A549 (cell line): ENCODE measurements around the gene SULF2. TPM values are rescaled to one million over a fixed set of nuclear protein-coding genes. Genes with fewer than 3 reads are reported as not detected.

Source experiments
- ATAC-seq, 2 experiments: fragments of 200-7000 bp in 1 of 2; fragments of >200 bp in 1 of 2; cut with Nextera tagmentation in 1 of 2; cut with Tn5 transposase in 1 of 2; 3 replicates each; pipeline versions ENCODE4 v1.8.0 to v1.9.1; 2018 to 2020; ENCODE audit warnings: mild to moderate bottlenecking in 1 of 2, moderate library complexity in 1 of 2
- CTCF ChIA-PET: fragments of 300-600 bp; sonication (Branson Sonifier 250); formaldehyde crosslinking; extraction: SDS; loops from one replicate; lab custom pipeline; 2021; ENCODE audit warnings: antibody characterized with exemption, inconsistent platforms; lab: Yijun Ruan, JAX
- POLR2A ChIA-PET: fragments of 350-600 bp; formaldehyde crosslinking; extraction: SDS; loops from one replicate; lab custom pipeline; 2021; ENCODE audit warnings: antibody characterized with exemption, inconsistent platforms; lab: Yijun Ruan, JAX
- DNase-seq, 2 experiments: peaks; one replicate each; pipeline versions ENCODE4 v3.0.0 to v3.0.0-alpha.2; 2011 to 2016; ENCODE audit warnings: low read depth in 1 of 2, low spot score in 1 of 2
- FAIRE-seq: peaks from 2 replicates; lab custom pipeline; 2011; peaks lifted over from hg19 to GRCh38; lab: Jason Lieb, UNC
- H3K27ac ChIP-seq, 2 experiments: fragments of >200 bp; sonication (Bioruptor Twin); formaldehyde crosslinking; 3 replicates each; pipeline ENCODE4 v1.5.1; 2016 to 2017
- H3K4me1 ChIP-seq: fragments of >200 bp; sonication (Bioruptor Twin); formaldehyde crosslinking; 3 replicates; pipeline ENCODE4 v1.6.1; 2016
- H3K4me2 ChIP-seq: fragments of >200 bp; sonication (Bioruptor Twin); formaldehyde crosslinking; 3 replicates; pipeline ENCODE4 v1.6.1; 2016
- H3K4me3 ChIP-seq: fragments of >200 bp; sonication (Bioruptor Twin); formaldehyde crosslinking; 3 replicates; pipeline ENCODE4 v1.5.1; 2016
- H3K9me3 ChIP-seq: fragments of >200 bp; sonication (Bioruptor Twin); formaldehyde crosslinking; 3 replicates; pipeline ENCODE4 v1.6.1; 2016
- ATOH8 ChIP-seq: fragments of 250-450 bp; sonication (Bioruptor Pico); IDR thresholded peaks from 2 replicates; pipeline ENCODE4 v1.5.0; 2020; ENCODE audit warnings: low read depth, mild to moderate bottlenecking, moderate library complexity
- CBX2 ChIP-seq: fragments of 200-600 bp; sonication (generic); IDR thresholded peaks from 2 replicates; pipeline ENCODE4 v1.6.1; 2016; ENCODE audit warnings: low read depth, mild to moderate bottlenecking, borderline replicate concordance
- CEBPB ChIP-seq, 2 experiments: fragments of >200 bp in 1 of 2; sonication (Bioruptor Twin) in 1 of 2; formaldehyde crosslinking in 1 of 2; IDR thresholded peaks; 2 replicates each; pipeline ENCODE4 v1.6.1; 2012 to 2016
- CHD2 ChIP-seq: fragments of 150-350 bp; IDR thresholded peaks from 2 replicates; pipeline ENCODE4 v1.6.1; 2014; ENCODE audit warnings: low read length; ENCODE audit not compliant: partially characterized antibody
- CHD4 ChIP-seq: fragments of 200-600 bp; sonication (generic); IDR thresholded peaks from 2 replicates; pipeline ENCODE4 v1.6.1; 2016; ENCODE audit warnings: antibody characterized with exemption, mild to moderate bottlenecking, borderline replicate concordance
- EHF ChIP-seq: fragments of 250-450 bp; sonication (Bioruptor Pico); IDR thresholded peaks from 2 replicates; pipeline ENCODE4 v1.5.0; 2020; ENCODE audit warnings: mild to moderate bottlenecking
- FOSB ChIP-seq: fragments of 250-450 bp; sonication (Bioruptor Pico); IDR thresholded peaks from 2 replicates; pipeline ENCODE4 v1.5.0; 2020; ENCODE audit warnings: mild to moderate bottlenecking, moderate library complexity
- GATA3 ChIP-seq: IDR thresholded peaks from 2 replicates; pipeline ENCODE4 v1.6.1; 2012; ENCODE audit warnings: borderline replicate concordance
- HOXA7 ChIP-seq: fragments of 250-450 bp; sonication (Bioruptor Pico); IDR thresholded peaks from 2 replicates; pipeline ENCODE4 v1.5.0; 2020; ENCODE audit warnings: mild to moderate bottlenecking, moderate library complexity
- HOXB13 ChIP-seq: fragments of 250-450 bp; sonication (Bioruptor Pico); IDR thresholded peaks from 2 replicates; pipeline ENCODE4 v1.5.0; 2020; ENCODE audit warnings: low read depth, mild to moderate bottlenecking, moderate library complexity
- HOXB5 ChIP-seq: fragments of 250-450 bp; sonication (Bioruptor Pico); IDR thresholded peaks from 2 replicates; pipeline ENCODE4 v1.5.0; 2020; ENCODE audit warnings: mild to moderate bottlenecking, moderate library complexity
- JUN ChIP-seq, 2 experiments: fragments of >200 bp; sonication (Bioruptor Twin); formaldehyde crosslinking; IDR thresholded peaks; 2 replicates in 1 of 2; 3 replicates in 1 of 2; pipeline ENCODE4 v1.6.1; 2016 to 2017
- KDM1A ChIP-seq: fragments of 200-600 bp; sonication (generic); IDR thresholded peaks from 2 replicates; pipeline ENCODE4 v1.6.1; 2016; ENCODE audit warnings: low read depth, mild to moderate bottlenecking
- KDM5A ChIP-seq: fragments of 200-600 bp; sonication (generic); IDR thresholded peaks from 2 replicates; pipeline ENCODE4 v1.6.1; 2016; ENCODE audit warnings: antibody characterized with exemption, mild to moderate bottlenecking
- MAZ ChIP-seq: fragments of 150-350 bp; IDR thresholded peaks from 2 replicates; pipeline ENCODE4 v1.6.1; 2014; ENCODE audit warnings: antibody characterized with exemption, low read depth, low read length, borderline replicate concordance
- MYC ChIP-seq: IDR thresholded peaks from 2 replicates; pipeline ENCODE4 v1.6.1; 2012; ENCODE audit warnings: mild to moderate bottlenecking, inconsistent platforms, low read length, improper control_type of control experiment, borderline replicate concordance
- NPAS2 ChIP-seq: fragments of 250-450 bp; sonication (Bioruptor Pico); IDR thresholded peaks from 2 replicates; pipeline ENCODE4 v1.8.0; 2022; ENCODE audit warnings: mild to moderate bottlenecking, moderate library complexity, borderline replicate concordance
- NR3C1 ChIP-seq: fragments of >200 bp; sonication (Bioruptor Twin); formaldehyde crosslinking; IDR thresholded peaks from 3 replicates; pipeline ENCODE4 v1.6.1; 2017
- PHF8 ChIP-seq: fragments of 200-600 bp; sonication (generic); IDR thresholded peaks from 2 replicates; pipeline ENCODE4 v1.6.1; 2016; ENCODE audit warnings: low read depth, mild to moderate bottlenecking, antibody characterized with exemption, moderate library complexity, borderline replicate concordance
- POLR2A ChIP-seq: IDR thresholded peaks from 2 replicates; pipeline ENCODE4 v1.6.1; 2012; ENCODE audit warnings: mild to moderate bottlenecking, low read length
- POLR2AphosphoS2 ChIP-seq: conservative IDR thresholded peaks from 2 replicates; pipeline ENCODE4 v1.6.1; 2012; ENCODE audit warnings: low read length, improper control_type of control experiment, inconsistent platforms
- RAD21 ChIP-seq, 2 experiments: fragments of >200 bp in 1 of 2; sonication (Bioruptor Twin) in 1 of 2; formaldehyde crosslinking in 1 of 2; IDR thresholded peaks in 1 of 2; conservative IDR thresholded peaks in 1 of 2; 2 replicates in 1 of 2; 3 replicates in 1 of 2; pipeline ENCODE4 v1.6.1; 2012 to 2018; ENCODE audit warnings: inconsistent platforms in 1 of 2
- RFX5 ChIP-seq: fragments of 450-650 bp; IDR thresholded peaks from 2 replicates; pipeline ENCODE4 v1.7.1; 2014; ENCODE audit warnings: antibody characterized with exemption, mild to moderate bottlenecking, moderate library complexity
- RNF2 ChIP-seq: fragments of 200-600 bp; sonication (generic); IDR thresholded peaks from 2 replicates; pipeline ENCODE4 v1.6.1; 2016; ENCODE audit warnings: low read depth, mild to moderate bottlenecking, antibody characterized with exemption, moderate library complexity, borderline replicate concordance
- ZFP36 ChIP-seq: fragments of 450-650 bp; IDR thresholded peaks from 2 replicates; pipeline ENCODE4 v1.6.1; 2014; ENCODE audit warnings: borderline replicate concordance; ENCODE audit not compliant: partially characterized antibody
- WGBS: methylation state at CpG from one replicate; pipeline ENCODE4 v1.1.6; 2017; ENCODE audit errors: missing lambda C conversion rate; 5-methylcytosine and 5-hydroxymethylcytosine counted together
- polyA plus RNA-seq, 4 experiments: library from polyadenylated mRNA; depleted of rRNA in 3 of 4; stranded (reverse); fragments of >200 nt; fragmentation: RNase III in 1 of 4; extraction: RNeasy Plus Mini Kit Qiagen cat#74134 plus additional on column Dnase treatment in 1 of 4; gene quantifications; 2 replicates in 3 of 4; 3 replicates in 1 of 4; pipeline ENCODE4 v1.2.3, GENCODE V29; 2011 to 2017
- TF ChIP-seq, protein P1 (sequence below): fragments of 450-650 bp; IDR thresholded peaks from 2 replicates; pipeline ENCODE4 v1.6.1; 2014; ENCODE audit warnings: antibody characterized with exemption
- TF ChIP-seq, protein P2 (sequence below): IDR thresholded peaks from 2 replicates; pipeline ENCODE4 v1.6.1; 2012
- TF ChIP-seq, protein P3 (sequence below): IDR thresholded peaks from 2 replicates; pipeline ENCODE4 v1.6.1; 2012; ENCODE audit warnings: low read depth, borderline replicate concordance
- TF ChIP-seq, protein P4 (sequence below): fragments of >200 bp; sonication (Bioruptor Twin); formaldehyde crosslinking; IDR thresholded peaks from 2 replicates; pipeline ENCODE4 v1.6.1; 2016

Gene SULF2
- polyA plus RNA-seq, 2 of the 4 experiments (the other 2 are of a cell fraction) = 5.8 to 16.8 TPM

DNA sequence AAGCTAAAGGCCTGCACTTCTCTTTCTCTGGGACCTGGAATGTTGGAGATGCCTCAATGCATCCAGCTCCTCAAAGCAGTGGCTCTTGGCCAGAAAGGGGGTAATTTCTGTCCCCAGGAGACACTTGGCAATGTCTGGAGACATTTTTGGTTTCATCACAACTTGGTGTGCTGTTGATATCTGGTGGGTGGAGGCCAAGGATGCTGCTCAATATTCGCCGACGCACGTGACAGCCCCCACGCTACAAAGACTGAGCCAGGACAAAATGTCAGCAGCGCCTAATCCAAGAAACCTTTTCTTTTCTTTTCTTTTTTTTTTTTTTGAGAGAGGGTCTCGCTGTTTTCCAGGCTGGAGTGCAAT lies 79.8 kb downstream of the SULF2 start:
- 0 out of 3 replicates have a peak, but pooled peaks cover 6% of the 10 kb centered on the region for H3K4me1 ChIP-seq
- H3K4me3 ChIP-seq = no peak overlapping the region
- H3K9me3 ChIP-seq = no peaks in the 10 kb centered on the region
- TF ChIP-seq FOSB (no peak), EHF (CRISPR knock-in tag) (no peak), HOXB13 (CRISPR knock-in tag) (no peak), ZFP36 (no peak), CBX2 (no peak), RAD21 (conservative IDR thresholded peaks at IDR 0.05 in 1 of 2, IDR thresholded peaks at IDR 0.05 in 1 of 2) (no peak), MYC (no peak), PHF8 (no peak), HOXA7 (CRISPR knock-in tag) (no peak), POLR2A (no peak), RFX5 (no peak), CHD2 (no peak), KDM1A (no peak), CEBPB (IDR thresholded peaks at IDR 0.05) (no peak), JUN (IDR thresholded peaks at IDR 0.05) (no peak), KDM5A (no peak), POLR2AphosphoS2 (no peak)
- TF ChIP-seq, protein P1, sequence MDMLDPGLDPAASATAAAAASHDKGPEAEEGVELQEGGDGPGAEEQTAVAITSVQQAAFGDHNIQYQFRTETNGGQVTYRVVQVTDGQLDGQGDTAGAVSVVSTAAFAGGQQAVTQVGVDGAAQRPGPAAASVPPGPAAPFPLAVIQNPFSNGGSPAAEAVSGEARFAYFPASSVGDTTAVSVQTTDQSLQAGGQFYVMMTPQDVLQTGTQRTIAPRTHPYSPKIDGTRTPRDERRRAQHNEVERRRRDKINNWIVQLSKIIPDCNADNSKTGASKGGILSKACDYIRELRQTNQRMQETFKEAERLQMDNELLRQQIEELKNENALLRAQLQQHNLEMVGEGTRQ = no peak
- TF ChIP-seq, protein P2, sequence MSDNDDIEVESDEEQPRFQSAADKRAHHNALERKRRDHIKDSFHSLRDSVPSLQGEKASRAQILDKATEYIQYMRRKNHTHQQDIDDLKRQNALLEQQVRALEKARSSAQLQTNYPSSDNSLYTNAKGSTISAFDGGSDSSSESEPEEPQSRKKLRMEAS = no peak
- TF ChIP-seq, protein P3, sequence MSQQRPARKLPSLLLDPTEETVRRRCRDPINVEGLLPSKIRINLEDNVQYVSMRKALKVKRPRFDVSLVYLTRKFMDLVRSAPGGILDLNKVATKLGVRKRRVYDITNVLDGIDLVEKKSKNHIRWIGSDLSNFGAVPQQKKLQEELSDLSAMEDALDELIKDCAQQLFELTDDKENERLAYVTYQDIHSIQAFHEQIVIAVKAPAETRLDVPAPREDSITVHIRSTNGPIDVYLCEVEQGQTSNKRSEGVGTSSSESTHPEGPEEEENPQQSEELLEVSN = no peak
- no peak overlapping the region for H3K27ac ChIP-seq
- no peak for ATAC-seq
- CTCF ChIA-PET = interaction anchor here (0.7 to 1.7 kb wide), 3 partner anchors 20 to 679 kb away, joined by 3 to 9 read pairs (median 4); no protein-coding TSS in a partner anchor
- H3K4me2 ChIP-seq = no peak overlapping the region
- no peak for FAIRE-seq
- 91% methylated on average over 7 of the region's 7 CpGs for WGBS
- DNase-seq = no peak
- POLR2A ChIA-PET = no interaction called here

DNA sequence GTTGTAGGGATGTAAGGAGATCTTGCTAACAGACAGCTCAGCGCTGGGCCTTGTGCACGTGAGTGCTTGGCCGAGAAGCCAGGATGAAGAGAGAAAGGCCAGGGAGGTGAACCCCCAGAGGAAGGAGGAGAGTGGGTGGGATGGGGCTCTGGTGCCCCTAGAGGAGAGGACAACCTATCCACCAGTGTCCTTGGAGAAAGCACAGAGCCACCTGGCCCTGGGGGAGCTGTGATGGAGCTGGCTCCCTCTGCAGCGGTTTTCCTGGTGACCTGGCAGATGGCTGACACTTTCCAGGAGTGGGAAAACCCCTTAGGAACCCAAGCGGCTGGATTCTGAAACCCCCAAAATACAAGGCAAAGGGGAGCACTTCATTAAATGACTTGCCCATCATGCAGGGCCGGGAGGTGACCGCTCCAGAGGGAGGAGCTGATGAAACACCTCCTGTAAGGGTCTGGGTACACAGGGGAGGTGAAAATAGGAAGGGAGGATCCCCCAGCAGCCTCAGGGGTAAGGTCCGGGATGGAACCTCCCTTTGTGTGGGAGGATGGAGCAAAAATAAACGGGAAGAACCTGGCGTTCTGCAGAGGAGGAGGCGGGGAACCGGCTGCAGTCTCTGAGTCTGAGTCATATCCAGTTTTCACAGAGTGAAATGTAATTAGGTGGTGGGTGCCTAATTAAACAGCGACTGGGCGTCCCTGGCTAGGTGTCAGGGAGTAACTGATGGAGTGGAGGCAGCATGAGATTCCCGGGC lies 80.4 kb downstream of the SULF2 start:
- no peak for FAIRE-seq

More for the DNA sequence above, 80.4 kb downstream of the SULF2 start:
- peak; percentile 37 to 56; a peak in 2 of 6 replicates for ATAC-seq
- DNase-seq = no peak
- no peak for TF ChIP-seq NR3C1
- no peak for TF ChIP-seq CBX2
- TF ChIP-seq JUN (IDR thresholded peaks at IDR 0.05) = no peak
- TF ChIP-seq NPAS2 (CRISPR knock-in tag) = no peak
- no peak for TF ChIP-seq PHF8
- TF ChIP-seq, protein P2 = no peak
- TF ChIP-seq MAZ = no peak
- TF ChIP-seq CHD4 = no peak
- no peak for TF ChIP-seq ATOH8 (CRISPR knock-in tag)
- no peak for TF ChIP-seq RNF2
- no peak for TF ChIP-seq HOXB5 (CRISPR knock-in tag)
- TF ChIP-seq KDM5A = no peak
- no peak for TF ChIP-seq GATA3
- TF ChIP-seq, protein P4, sequence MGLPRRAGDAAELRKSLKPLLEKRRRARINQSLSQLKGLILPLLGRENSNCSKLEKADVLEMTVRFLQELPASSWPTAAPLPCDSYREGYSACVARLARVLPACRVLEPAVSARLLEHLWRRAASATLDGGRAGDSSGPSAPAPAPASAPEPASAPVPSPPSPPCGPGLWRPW = no peak
- WGBS = 41% methylated on average over 15 of the region's 15 CpGs
- ChIA-PET CTCF (interaction anchor here (1.0 to 1.7 kb wide), 3 partner anchors 20 to 103 kb away, joined by 3 to 9 read pairs (median 4); no protein-coding TSS in a partner anchor), POLR2A (no interaction called here)
- no peak overlapping the region for H3K4me2 ChIP-seq
- H3K9me3 ChIP-seq = no peaks in the 10 kb centered on the region
- no peak overlapping the region; a peak in 1 of 6 replicates for H3K27ac ChIP-seq
- H3K4me1 ChIP-seq = 0 out of 3 replicates have a peak, but pooled peaks cover 6% of the 10 kb centered on the region
- no peak overlapping the region for H3K4me3 ChIP-seq
